HUES64 (cell line): ENCODE measurements around the gene MYOC. TPM values are rescaled to one million over a fixed set of nuclear protein-coding genes. Genes with fewer than 3 reads are reported as not detected.
"Not testable (repeated sequence)": the region's sequence is repeated elsewhere in the genome, so short reads cannot be mapped to it uniquely, and the experiment has no call there.

ENCODE experiments used
- H3K27ac ChIP-seq: 2 replicates; pipeline ENCODE4 v1.7.0; 2013; ENCODE audit warnings: low read depth, low read length, inconsistent platforms
- H3K27me3 ChIP-seq: 2 replicates; pipeline ENCODE4 v1.6.1; 2013; ENCODE audit warnings: mild to moderate bottlenecking, low read length; ENCODE audit not compliant: insufficient read depth
- H3K36me3 ChIP-seq: 2 replicates; pipeline ENCODE4 v1.6.1; 2013; ENCODE audit warnings: mild to moderate bottlenecking, low read length; ENCODE audit not compliant: insufficient read depth
- H3K4me1 ChIP-seq: 2 replicates; pipeline ENCODE4 v1.6.1; 2013; ENCODE audit warnings: mild to moderate bottlenecking, low read length, moderate library complexity; ENCODE audit not compliant: insufficient read depth
- H3K4me3 ChIP-seq: 2 replicates; pipeline ENCODE4 v1.5.1; 2013; ENCODE audit warnings: mild to moderate bottlenecking, low read length, moderate library complexity
- H3K9ac ChIP-seq: 2 replicates; pipeline ENCODE4 v1.6.1; 2013; ENCODE audit warnings: mild to moderate bottlenecking, low read depth, low read length
- H3K9me3 ChIP-seq: 2 replicates; pipeline ENCODE4 v1.6.1; 2013; ENCODE audit warnings: low read depth, low read length; ENCODE audit not compliant: insufficient read depth
- WGBS: fragments of 150-250, 120-280 bp; methylation state at CpG from one replicate; pipeline ENCODE4 v1.1.7; 2013; ENCODE audit warnings: missing lambda C conversion rate; 5-methylcytosine and 5-hydroxymethylcytosine counted together
- polyA plus RNA-seq, 2 experiments: library from polyadenylated mRNA; stranded (reverse); fragments of 50-300 nt; gene quantifications; one replicate each; pipeline ENCODE4 v1.2.3, GENCODE V29; 2013

The MYOC gene
- polyA plus RNA-seq (2013, experiment 1 of 2), result not detected
- not detected for polyA plus RNA-seq (2013, experiment 2 of 2)

DNA sequence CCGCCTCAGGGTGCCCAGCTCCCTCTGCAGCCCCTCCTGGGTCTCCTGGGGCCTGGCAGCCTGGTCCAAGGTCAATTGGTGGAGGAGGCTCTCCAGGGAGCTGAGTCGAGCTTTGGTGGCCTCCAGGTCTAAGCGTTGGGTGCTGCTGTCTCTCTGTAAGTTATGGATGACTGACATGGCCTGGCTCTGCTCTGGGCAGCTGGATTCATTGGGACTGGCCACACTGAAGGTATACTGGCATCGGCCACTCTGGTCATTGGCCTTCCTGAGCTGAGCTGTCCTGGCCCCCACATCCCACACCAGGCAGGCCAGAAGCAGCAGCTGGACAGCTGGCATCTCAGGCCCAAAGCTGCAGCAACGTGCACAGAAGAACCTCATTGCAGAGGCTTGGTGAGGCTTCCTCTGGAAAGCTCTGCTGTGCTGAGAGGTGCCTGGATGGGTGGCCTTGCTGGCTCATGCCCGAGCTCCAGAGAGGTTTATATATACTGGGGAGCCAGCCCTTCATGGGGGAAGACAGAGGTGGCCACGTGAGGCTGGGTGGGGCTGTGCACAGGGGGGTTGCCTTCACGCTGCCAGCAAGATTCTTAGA lies at the start of gene MYOC:
Gene MYOC (minus strand): TSS at position 455 of the 589 bp plus-strand sequence. CDS start 77 bp downstream, at position 378.
- H3K27me3 ChIP-seq, result no peaks in the 10 kb centered on the region
- no peaks in the 10 kb centered on the region for H3K36me3 ChIP-seq
- no peaks in the 10 kb centered on the region for H3K9me3 ChIP-seq
- 0 out of 2 replicates have a peak, but pooled peaks cover 5% of the 10 kb centered on the region for H3K4me1 ChIP-seq
- H3K9ac ChIP-seq, result no peak within 1 kb of the TSS
- 92% methylated on average over 8 of the region's 8 CpGs for WGBS
- H3K27ac ChIP-seq, result no peak within 1 kb of the TSS
- no peak within 1 kb of the TSS for H3K4me3 ChIP-seq

DNA sequence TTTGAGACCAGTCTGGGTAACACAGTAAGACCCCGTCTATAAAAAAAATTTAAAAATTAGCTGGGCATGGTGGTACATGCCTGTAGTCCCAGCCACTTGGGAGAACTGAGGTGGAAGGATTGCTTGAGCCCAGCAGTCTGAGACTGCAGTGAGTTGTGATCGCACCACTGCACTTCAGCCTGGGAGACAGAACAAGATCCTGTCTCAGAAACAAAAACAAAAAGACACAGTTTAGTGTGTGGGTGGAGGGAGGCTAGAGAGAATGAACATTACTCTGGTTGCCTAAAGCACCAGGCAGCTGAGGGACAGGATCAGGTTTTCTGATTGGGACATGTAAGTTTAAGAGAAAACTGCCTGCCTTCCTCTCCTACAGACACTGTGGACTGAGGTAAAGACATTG lies 47.0 kb upstream of the MYOC start:
- Histone ChIP-seq H3K9ac (no peak overlapping the region), H3K27me3 (no peaks in the 10 kb centered on the region), H3K4me1 (peaks cover 7% of the 10 kb centered on the region; the same call in 1 of the 2 replicates), H3K36me3 (no peaks in the 10 kb centered on the region), H3K27ac (no peak overlapping the region), H3K9me3 (peaks cover 9% of the 10 kb centered on the region), H3K4me3 (no peak overlapping the region)
- 92% methylated on average over 2 of the region's 2 CpGs for WGBS

- H3K27me3 ChIP-seq, H3K9me3 ChIP-seq, H3K27ac ChIP-seq, H3K4me1 ChIP-seq, H3K9ac ChIP-seq, H3K4me3 ChIP-seq, H3K36me3 ChIP-seq: not testable (repeated sequence)
- 78% methylated on average over 14 of the region's 14 CpGs for WGBS
These were observed 43.3 kb upstream of the MYOC start for GRCh38 chr1:171695772-171696171.

DNA sequence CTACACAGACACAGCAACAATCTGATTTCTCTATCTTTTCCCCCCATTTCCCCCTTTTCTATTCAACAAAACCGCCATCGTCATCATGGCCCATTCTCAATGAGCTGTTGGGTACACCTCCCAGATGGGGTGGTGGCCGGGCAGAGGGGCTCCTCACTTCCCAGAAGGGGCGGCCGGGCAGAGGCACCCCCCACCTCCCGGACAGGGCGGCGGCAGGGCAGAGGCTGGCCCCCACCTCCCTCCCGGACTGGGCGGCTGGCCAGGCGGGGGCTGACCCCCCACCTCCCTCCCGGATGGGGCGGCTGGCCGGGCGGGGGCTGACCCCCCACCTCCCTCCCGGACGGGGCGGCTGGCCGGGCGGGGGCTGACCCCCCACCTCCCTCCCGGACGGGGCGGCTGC lies 41.1 kb upstream of the MYOC start:
- not testable (repeated sequence) for H3K4me1 ChIP-seq, H3K9ac ChIP-seq, H3K9me3 ChIP-seq, H3K36me3 ChIP-seq, H3K27me3 ChIP-seq, H3K4me3 ChIP-seq, H3K27ac ChIP-seq
- 99% methylated on average over 8 of the region's 23 CpGs for WGBS

DNA sequence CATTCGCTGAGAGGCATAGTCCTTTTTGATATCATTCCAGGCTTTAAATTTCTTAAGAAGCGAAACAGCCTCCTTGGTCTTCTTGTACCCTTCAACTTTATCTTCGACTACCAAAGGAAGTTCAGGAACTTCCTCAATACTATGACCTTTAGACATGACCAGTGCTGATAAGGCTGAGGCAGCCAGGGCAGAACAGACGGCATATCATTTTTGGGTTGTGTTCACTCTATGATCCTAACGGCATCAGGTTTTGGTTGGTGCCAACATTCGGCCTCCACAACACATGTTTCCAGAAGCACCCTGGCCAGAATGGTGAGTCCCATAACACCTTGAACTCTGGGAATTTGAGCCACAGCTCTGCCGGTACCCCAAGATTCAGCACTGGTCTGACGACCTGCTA lies 31.4 kb upstream of the MYOC start:
- no peaks in the 10 kb centered on the region for H3K27me3 ChIP-seq
- no peak overlapping the region for H3K4me3 ChIP-seq
- no peak overlapping the region for H3K9ac ChIP-seq
- no peaks in the 10 kb centered on the region for H3K9me3 ChIP-seq
- H3K27ac ChIP-seq, result no peak overlapping the region
- H3K36me3 ChIP-seq, result no peaks in the 10 kb centered on the region
- 93% methylated on average over 8 of the region's 8 CpGs for whole genome bisulfite sequencing
- no peaks in the 10 kb centered on the region for H3K4me1 ChIP-seq

DNA sequence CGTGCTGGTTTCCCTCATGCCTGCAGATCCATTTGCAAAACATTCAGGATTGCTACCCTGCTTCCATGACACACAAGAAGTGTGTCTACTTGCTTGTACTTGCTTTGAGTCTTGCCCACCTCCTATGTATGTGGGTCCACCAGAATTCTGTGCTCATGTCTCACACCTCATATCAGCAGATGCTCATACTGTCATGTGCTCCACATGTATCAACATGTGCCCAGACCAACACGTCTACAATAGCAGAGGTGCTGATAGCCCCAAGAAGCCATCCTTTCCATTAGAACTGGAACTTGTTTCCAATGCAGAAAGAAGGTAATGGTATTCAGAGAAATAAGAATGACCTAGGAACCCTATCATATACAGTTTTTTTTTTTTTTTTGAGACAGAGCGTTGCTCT lies 27.9 kb upstream of the MYOC start:
- 96% methylated on average over 3 of the region's 3 CpGs for WGBS
- H3K27ac ChIP-seq, result no peak overlapping the region
- no peaks in the 10 kb centered on the region for H3K27me3 ChIP-seq
- H3K4me1 ChIP-seq, result no peaks in the 10 kb centered on the region
- no peaks in the 10 kb centered on the region for H3K9me3 ChIP-seq
- no peak overlapping the region for H3K4me3 ChIP-seq
- H3K9ac ChIP-seq, result no peak overlapping the region
- H3K36me3 ChIP-seq, result no peaks in the 10 kb centered on the region

DNA sequence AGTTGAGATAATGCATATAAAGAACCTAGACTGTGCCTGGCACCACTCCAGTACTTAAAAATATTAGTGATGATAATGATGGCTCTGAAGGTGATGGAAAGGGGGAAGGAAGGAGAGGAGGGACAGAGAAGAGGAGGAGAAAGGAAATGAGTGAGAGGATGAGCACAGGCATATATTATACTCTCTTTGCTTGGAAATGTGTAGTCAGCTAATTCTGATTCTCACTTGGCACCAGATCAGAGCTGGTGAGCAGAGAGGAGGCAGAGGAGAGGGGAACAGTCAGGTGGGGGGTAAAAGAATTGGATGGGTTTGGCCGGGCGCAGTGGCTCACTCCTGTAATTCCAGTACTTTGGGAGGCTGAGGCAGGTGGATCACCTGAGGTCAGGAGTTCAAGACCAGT lies 24.3 kb upstream of the MYOC start:
- H3K9me3 ChIP-seq, result no peaks in the 10 kb centered on the region
- H3K4me1 ChIP-seq, result no peaks in the 10 kb centered on the region
- no peaks in the 10 kb centered on the region for H3K36me3 ChIP-seq
- WGBS, result 100% methylated on average over 2 of the region's 2 CpGs
- no peak overlapping the region for H3K9ac ChIP-seq
- no peak overlapping the region for H3K27ac ChIP-seq
- no peaks in the 10 kb centered on the region for H3K27me3 ChIP-seq
- H3K4me3 ChIP-seq, result no peak overlapping the region

DNA sequence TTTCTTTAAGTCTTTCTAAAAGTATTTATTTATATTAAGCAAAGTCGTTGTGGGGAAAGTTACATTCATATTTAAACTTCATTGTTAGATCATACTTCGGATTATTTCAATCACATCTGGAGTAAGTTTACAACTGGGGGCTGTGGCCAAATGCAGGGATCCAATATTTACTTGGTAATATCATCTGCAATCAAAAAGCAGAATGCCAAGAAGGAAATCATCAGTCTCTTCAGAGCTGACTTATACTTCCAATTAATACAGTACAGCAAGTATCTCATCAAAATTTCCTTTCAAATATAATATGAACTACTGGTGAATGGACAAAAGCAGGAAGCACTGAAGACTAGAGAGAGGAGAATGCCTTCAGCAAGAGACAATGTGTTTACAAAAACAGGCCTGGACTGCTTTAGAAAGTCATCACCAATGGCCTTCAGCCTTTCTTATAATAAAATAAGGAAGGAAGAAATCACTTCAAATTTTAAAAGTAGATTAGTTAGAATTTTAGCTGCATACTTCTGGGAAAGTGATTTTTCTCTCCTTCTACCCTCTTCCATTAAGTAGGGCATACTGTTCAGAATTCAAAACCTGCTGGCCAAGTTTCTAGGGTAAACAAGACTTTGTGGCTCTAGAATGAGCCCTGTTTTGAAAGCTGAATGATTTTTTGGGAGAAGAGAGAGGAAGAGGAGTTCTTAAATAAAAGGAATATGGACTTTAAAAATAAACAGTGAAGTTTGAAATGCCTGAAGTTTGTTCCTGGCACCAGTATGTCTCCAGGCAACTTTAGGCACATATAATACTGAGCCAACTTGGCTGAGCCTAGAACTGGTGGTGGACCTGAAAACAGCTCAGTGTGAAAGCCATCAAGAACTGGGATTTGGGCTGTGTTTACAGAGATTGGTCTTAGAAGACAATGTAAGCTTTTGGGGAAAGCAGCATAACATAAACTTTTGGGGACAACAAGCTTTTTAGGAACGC lies 22.2 kb upstream of the MYOC start:
- WGBS, result 97% methylated on average over 2 of the region's 3 CpGs
- Histone ChIP-seq H3K36me3 (no peaks in the 10 kb centered on the region), H3K9ac (no peak overlapping the region), H3K4me1 (no peaks in the 10 kb centered on the region), H3K27me3 (no peaks in the 10 kb centered on the region), H3K27ac (no peak overlapping the region), H3K9me3 (no peaks in the 10 kb centered on the region), H3K4me3 (no peak overlapping the region)

- Histone ChIP-seq H3K9ac (no peak overlapping the region), H3K36me3 (no peaks in the 10 kb centered on the region), H3K9me3 (no peaks in the 10 kb centered on the region), H3K27me3 (no peaks in the 10 kb centered on the region), H3K4me1 (no peaks in the 10 kb centered on the region), H3K4me3 (no peak overlapping the region), H3K27ac (no peak overlapping the region)
- WGBS, result 98% methylated on average over 28 of the region's 28 CpGs
These were observed 18.3 kb upstream of the MYOC start for GRCh38 chr1:171670739-171671138.

GRCh38 chr1:171668372-171668771 lies 15.9 kb upstream of the MYOC start:
- no peaks in the 10 kb centered on the region for H3K9me3 ChIP-seq

GRCh38 chr1:171666114-171666769 lies 13.8 kb upstream of the MYOC start:
- no peak overlapping the region for H3K4me3 ChIP-seq
- H3K27ac ChIP-seq, result no peak overlapping the region
- H3K27me3 ChIP-seq, result no peaks in the 10 kb centered on the region
- no peaks in the 10 kb centered on the region for H3K36me3 ChIP-seq
- no peak overlapping the region for H3K9ac ChIP-seq
- 99% methylated on average over 4 of the region's 4 CpGs for WGBS
- no peaks in the 10 kb centered on the region for H3K9me3 ChIP-seq
- H3K4me1 ChIP-seq, result no peaks in the 10 kb centered on the region; the same call in 1 of the 2 replicates

More at GRCh38 chr1:171668372-171668771, 15.9 kb upstream of the MYOC start:
- H3K36me3 ChIP-seq, result no peaks in the 10 kb centered on the region
- no peak overlapping the region for H3K4me3 ChIP-seq
- no peaks in the 10 kb centered on the region for H3K27me3 ChIP-seq
- H3K27ac ChIP-seq, result no peak overlapping the region
- no peak overlapping the region for H3K9ac ChIP-seq
- 87% methylated on average over 5 of the region's 5 CpGs for WGBS
- no peaks in the 10 kb centered on the region; the same call in 1 of the 2 replicates for H3K4me1 ChIP-seq
